Measurements from ENCODE around the gene RET. TPM values are rescaled to one million over a fixed set of nuclear protein-coding genes. Genes with fewer than 3 reads are reported as not detected.

The RET gene
- total RNA-seq, 3 donors from 2014 or later (not counting 1 experiment from before 2014, with no cell fraction given): 0.16 TPM; not detected in 2

DNA sequence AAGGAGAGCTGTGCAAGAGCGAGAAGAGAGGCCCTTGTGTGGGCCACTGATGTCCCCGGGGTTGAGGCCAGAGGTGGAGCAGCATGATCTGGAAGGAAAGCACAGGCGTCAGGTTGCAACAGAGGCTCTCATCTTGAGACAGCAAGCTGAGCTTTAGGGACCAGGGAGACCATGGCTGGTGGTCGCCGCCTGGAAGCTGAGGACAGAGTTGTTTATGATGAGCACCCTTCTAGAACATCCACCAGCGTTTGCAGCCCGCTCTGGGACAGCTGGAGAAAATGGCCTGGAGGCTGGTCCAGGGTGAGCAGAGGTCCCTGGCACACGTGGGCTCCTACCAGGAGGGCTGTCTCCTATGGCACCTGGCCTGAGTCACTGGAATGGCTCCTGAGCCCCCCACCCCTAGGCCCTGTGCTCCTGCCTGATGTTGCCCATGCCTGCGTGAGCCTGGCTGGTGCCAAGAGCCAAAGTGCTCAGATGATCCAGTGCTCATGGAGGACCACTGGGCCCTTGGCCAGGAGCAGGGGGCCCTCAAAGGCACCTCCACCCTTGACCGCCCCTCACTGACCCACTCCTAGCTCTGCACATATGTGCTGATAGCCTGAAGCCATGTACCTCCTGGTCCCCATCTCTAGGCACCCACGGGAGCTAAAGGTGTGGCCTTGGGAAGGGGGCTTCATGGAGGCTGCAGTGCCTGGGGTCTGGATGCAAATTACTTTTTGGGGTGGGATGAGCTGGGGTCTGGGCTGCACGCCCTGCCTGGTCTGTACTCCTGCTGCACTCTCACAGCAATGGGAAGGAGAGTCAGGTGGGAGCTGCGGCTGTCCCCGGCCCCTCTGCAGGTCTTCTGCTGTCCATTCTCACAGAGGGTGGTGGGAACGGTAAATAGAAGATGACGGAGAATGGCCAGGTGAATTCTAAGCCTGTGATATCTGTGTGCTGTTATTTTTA lies 40.1 kb upstream of the RET start:
- H3K4me3 ChIP-seq (ENCODE audit: low read length): no peak overlapping the region
- TF ChIP-seq, protein P1, sequence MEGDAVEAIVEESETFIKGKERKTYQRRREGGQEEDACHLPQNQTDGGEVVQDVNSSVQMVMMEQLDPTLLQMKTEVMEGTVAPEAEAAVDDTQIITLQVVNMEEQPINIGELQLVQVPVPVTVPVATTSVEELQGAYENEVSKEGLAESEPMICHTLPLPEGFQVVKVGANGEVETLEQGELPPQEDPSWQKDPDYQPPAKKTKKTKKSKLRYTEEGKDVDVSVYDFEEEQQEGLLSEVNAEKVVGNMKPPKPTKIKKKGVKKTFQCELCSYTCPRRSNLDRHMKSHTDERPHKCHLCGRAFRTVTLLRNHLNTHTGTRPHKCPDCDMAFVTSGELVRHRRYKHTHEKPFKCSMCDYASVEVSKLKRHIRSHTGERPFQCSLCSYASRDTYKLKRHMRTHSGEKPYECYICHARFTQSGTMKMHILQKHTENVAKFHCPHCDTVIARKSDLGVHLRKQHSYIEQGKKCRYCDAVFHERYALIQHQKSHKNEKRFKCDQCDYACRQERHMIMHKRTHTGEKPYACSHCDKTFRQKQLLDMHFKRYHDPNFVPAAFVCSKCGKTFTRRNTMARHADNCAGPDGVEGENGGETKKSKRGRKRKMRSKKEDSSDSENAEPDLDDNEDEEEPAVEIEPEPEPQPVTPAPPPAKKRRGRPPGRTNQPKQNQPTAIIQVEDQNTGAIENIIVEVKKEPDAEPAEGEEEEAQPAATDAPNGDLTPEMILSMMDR (IDR thresholded peaks at IDR 0.05): no peak
- WGBS (ENCODE audit: insufficient coverage): 83% methylated on average over 16 of the region's 16 CpGs

DNA sequence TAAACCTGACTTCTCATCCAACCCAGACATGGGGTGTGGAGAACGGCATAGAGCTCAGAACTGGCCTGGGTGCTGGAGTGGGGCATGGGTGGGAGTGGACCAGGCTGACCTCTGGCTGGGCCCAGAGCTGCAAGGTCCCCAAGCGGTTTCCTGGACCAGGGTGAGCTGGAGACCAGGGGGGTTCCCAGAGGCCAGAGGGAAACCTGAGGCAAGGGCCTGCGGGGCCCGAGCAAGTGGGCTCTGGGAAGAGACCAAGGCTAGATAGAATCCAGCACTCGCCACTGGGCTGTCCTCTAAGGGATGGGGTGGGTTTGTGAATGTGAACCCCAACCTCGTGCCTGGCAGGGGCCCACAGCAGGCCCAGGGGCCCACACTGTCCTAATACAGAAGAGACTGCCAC lies 39.4 kb upstream of the RET start:
- ATAC-seq: no peak
- DNase-seq: no peak

More for the DNA sequence above, 40.1 kb upstream of the RET start:
- Mint-ChIP-seq H3K27me3 (ENCODE audit: low read depth in 2 of 2) (peaks cover 8 to 10% of the 10 kb centered on the region in 2 donors), H3K36me3 (peaks cover 14% of the 10 kb centered on the region), H3K9me3 (peaks cover 3 to 8% of the 10 kb centered on the region in 2 donors), H3K4me1 (no peaks in the 10 kb centered on the region), H3K4me3 (no peak overlapping the region), H3K27ac (no peak overlapping the region)
- H3K27ac ChIP-seq (ENCODE audit: low read length): no peak overlapping the region
- intact Hi-C loops (cut with micrococcal nuclease): no loop called here
- peaks cover 5% of the 10 kb centered on the region for H3K9me3 ChIP-seq (ENCODE audit: control insufficient read depth, insufficient read depth, low read length)
- DNase-seq: no peak
- H3K4me1 ChIP-seq (ENCODE audit: control insufficient read depth, insufficient read depth, low read length): no peaks in the 10 kb centered on the region
- ATAC-seq: no peak
- no peaks in the 10 kb centered on the region for H3K27me3 ChIP-seq (ENCODE audit: control insufficient read depth, insufficient read depth, low read length)
- H3K36me3 ChIP-seq (ENCODE audit: control insufficient read depth, insufficient read depth, low read length): no peaks in the 10 kb centered on the region

DNA sequence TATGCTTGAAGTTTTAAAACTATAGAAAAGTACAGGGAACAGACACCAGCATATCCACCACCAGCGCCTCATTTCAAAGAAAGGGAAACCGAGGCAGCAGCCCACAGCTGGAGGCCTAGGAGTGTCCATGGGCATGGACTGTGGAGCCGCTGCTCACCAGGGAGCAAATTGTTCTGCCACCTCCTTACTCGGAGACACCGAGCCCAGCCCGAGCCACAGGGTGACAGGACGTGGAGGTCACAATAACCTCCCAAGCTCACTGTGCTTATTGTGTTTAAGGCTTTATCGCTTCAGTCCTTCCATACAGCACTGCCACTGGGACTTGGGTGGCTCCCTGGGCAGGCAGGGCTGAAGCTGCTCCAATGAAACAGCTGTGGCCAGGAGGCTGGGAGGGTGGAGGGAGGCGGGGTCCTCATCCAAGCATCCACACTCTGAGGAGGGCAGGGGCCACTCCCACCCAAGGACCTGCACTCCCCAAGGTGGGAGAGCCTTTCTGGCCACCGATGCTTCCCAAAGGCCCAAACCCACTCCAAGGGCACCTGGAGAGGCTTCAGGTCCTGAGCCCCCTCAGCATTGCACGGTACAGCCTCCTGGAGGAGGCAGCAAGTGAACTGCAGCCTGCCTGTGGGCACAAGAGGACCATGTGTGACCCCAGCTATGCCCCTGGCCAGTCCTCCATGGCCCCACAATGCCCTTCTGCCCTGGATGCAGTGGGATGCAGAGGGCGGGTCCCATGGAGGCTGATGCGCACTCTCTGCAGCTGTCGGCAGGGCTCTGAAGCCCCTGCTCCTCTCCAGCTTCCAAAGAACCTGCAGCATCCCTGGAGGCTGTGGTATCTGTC lies 38.7 kb upstream of the RET start:
- H3K4me3 ChIP-seq (ENCODE audit: low read length): no peak overlapping the region
- peaks cover under 1% of the 10 kb centered on the region for H3K36me3 Mint-ChIP-seq
- DNase-seq (no peak), ATAC-seq (no peak)
- no peak overlapping the region for H3K4me3 Mint-ChIP-seq
- H3K4me1 ChIP-seq (ENCODE audit: control insufficient read depth, insufficient read depth, low read length): no peaks in the 10 kb centered on the region
- H3K9me3 Mint-ChIP-seq: peaks cover 0 to 2% of the 10 kb centered on the region in 2 donors
- H3K27me3 Mint-ChIP-seq (ENCODE audit: low read depth in 2 of 2): peaks cover 8 to 10% of the 10 kb centered on the region in 2 donors
- no peak overlapping the region for H3K27ac ChIP-seq (ENCODE audit: low read length)
- no peaks in the 10 kb centered on the region for H3K4me1 Mint-ChIP-seq
- TF ChIP-seq, protein P1 (IDR thresholded peaks at IDR 0.05): no peak
- H3K27ac Mint-ChIP-seq: no peak overlapping the region
- no peaks in the 10 kb centered on the region for H3K36me3 ChIP-seq (ENCODE audit: control insufficient read depth, insufficient read depth, low read length)
- intact Hi-C loops (cut with micrococcal nuclease): no loop called here
- H3K27me3 ChIP-seq (ENCODE audit: control insufficient read depth, insufficient read depth, low read length): no peaks in the 10 kb centered on the region
- WGBS (ENCODE audit: insufficient coverage): 91% methylated on average over 14 of the region's 14 CpGs
- no peaks in the 10 kb centered on the region for H3K9me3 ChIP-seq (ENCODE audit: control insufficient read depth, insufficient read depth, low read length)

More for the DNA sequence above, 39.4 kb upstream of the RET start:
- Histone ChIP-seq H3K27me3 (ENCODE audit: control insufficient read depth, insufficient read depth, low read length) (no peaks in the 10 kb centered on the region), H3K4me1 (ENCODE audit: control insufficient read depth, insufficient read depth, low read length) (no peaks in the 10 kb centered on the region), H3K4me3 (ENCODE audit: low read length) (no peak overlapping the region), H3K36me3 (ENCODE audit: control insufficient read depth, insufficient read depth, low read length) (no peaks in the 10 kb centered on the region), H3K9me3 (ENCODE audit: control insufficient read depth, insufficient read depth, low read length) (no peaks in the 10 kb centered on the region), H3K27ac (ENCODE audit: low read length) (no peak overlapping the region)
- H3K36me3 Mint-ChIP-seq: peaks cover 8% of the 10 kb centered on the region
- H3K27ac Mint-ChIP-seq: no peak overlapping the region
- intact Hi-C loops (cut with micrococcal nuclease): no loop called here
- H3K4me3 Mint-ChIP-seq: no peak overlapping the region
- TF ChIP-seq, protein P1 (IDR thresholded peaks at IDR 0.05): no peak
- peaks cover 3 to 8% of the 10 kb centered on the region in 2 donors for H3K9me3 Mint-ChIP-seq
- H3K4me1 Mint-ChIP-seq: no peaks in the 10 kb centered on the region
- peaks cover 8 to 10% of the 10 kb centered on the region in 2 donors for H3K27me3 Mint-ChIP-seq (ENCODE audit: low read depth in 2 of 2)
- 88% methylated on average over 4 of the region's 6 CpGs for WGBS (ENCODE audit: insufficient coverage)
